CD14-positive monocyte (primary cell): Measurements from ENCODE around the gene GOLGA3. TPM values are rescaled to one million over a fixed set of nuclear protein-coding genes. Genes with fewer than 3 reads are reported as not detected.

Experiments used
- DNase-seq, 3 donors: peaks; one replicate each; pipeline ENCODE4 v3.0.0-alpha.2; 2011 to 2022
- H2AFZ ChIP-seq: 2 replicates; pipeline ENCODE4 v1.6.0; 2012; ENCODE audit warnings: mild to moderate bottlenecking, low read depth, low read length, inconsistent platforms; ENCODE audit not compliant: insufficient read depth, poor library complexity, severe bottlenecking
- H3K27ac ChIP-seq, 2 donors: 1 replicate in 1 of 2; 2 replicates in 1 of 2; pipeline ENCODE4 v1.5.1; 2012 to 2013; ENCODE audit warnings: low read length in 2 of 2, control low read depth in 1 of 2, inconsistent platforms in 1 of 2, low read depth in 1 of 2, mild to moderate bottlenecking in 1 of 2
- H3K27me3 ChIP-seq, 2 donors: one replicate each; pipeline versions ENCODE4 v1.6.0 to v1.6.1; 2011 to 2013; ENCODE audit warnings: low read length in 2 of 2; ENCODE audit not compliant: control insufficient read depth in 2 of 2, insufficient read depth in 2 of 2
- H3K36me3 ChIP-seq, 2 donors: replicated peaks in 1 of 2; 1 replicate in 1 of 2; 2 replicates in 1 of 2; pipeline versions ENCODE4 v1.5.1 to v1.6.1; 2012 to 2013; ENCODE audit warnings: low read length in 2 of 2, control low read depth in 1 of 2, inconsistent platforms in 1 of 2, mild to moderate bottlenecking in 1 of 2; ENCODE audit not compliant: insufficient read depth in 2 of 2, control insufficient read depth in 1 of 2
- H3K4me1 ChIP-seq, 2 donors: 1 replicate in 1 of 2; 2 replicates in 1 of 2; pipeline versions ENCODE4 v1.5.1 to v1.6.1; 2012 to 2013; ENCODE audit warnings: low read length in 2 of 2, control low read depth in 1 of 2, inconsistent platforms in 1 of 2, mild to moderate bottlenecking in 1 of 2, moderate library complexity in 1 of 2; ENCODE audit not compliant: insufficient read depth in 2 of 2, control insufficient read depth in 1 of 2
- H3K4me2 ChIP-seq: replicated peaks from 2 replicates; pipeline ENCODE3; 2012; ENCODE audit warnings: low read length, moderate library complexity, mild to moderate bottlenecking; ENCODE audit not compliant: poor library complexity, severe bottlenecking; ENCODE audit errors: extremely low read depth
- H3K4me3 ChIP-seq, 3 experiments: fragments of 200-600 bp in 1 of 3; sonication (generic) in 1 of 3; replicated peaks in 1 of 3; 1 replicate in 2 of 3; 2 replicates in 1 of 3; pipeline ENCODE4 v1.5.1; 2011 to 2013; ENCODE audit warnings: low read length in 3 of 3, mild to moderate bottlenecking in 3 of 3, control low read depth in 2 of 3, low read depth in 2 of 3, inconsistent platforms in 1 of 3, moderate library complexity in 1 of 3
- H3K79me2 ChIP-seq: 2 replicates; pipeline ENCODE4 v1.6.0; 2012; ENCODE audit warnings: mild to moderate bottlenecking, control low read depth, inconsistent platforms, low read length, moderate library complexity; ENCODE audit not compliant: insufficient read depth
- H3K9ac ChIP-seq: 2 replicates; pipeline ENCODE4 v1.6.0; 2017; ENCODE audit warnings: low read length, mild to moderate bottlenecking; ENCODE audit not compliant: insufficient read depth, poor library complexity, severe bottlenecking
- H3K9me3 ChIP-seq, 2 donors: replicated peaks in 1 of 2; 1 replicate in 1 of 2; 2 replicates in 1 of 2; pipeline versions ENCODE4 v1.5.1 to v1.6.1; 2012 to 2013; ENCODE audit warnings: low read length in 2 of 2, control low read depth in 1 of 2; ENCODE audit not compliant: control insufficient read depth in 1 of 2, insufficient read depth in 1 of 2
- H4K20me1 ChIP-seq: 2 replicates; pipeline ENCODE4 v1.6.0; 2012; ENCODE audit warnings: mild to moderate bottlenecking, low read length, control low read depth, moderate library complexity; ENCODE audit not compliant: insufficient read depth
- H3K27ac Mint-ChIP-seq, 7 donors: one replicate each; pipeline ENCODE4 v1.8.0; 2020; ENCODE audit warnings: mild to moderate bottlenecking in 7 of 7, mixed read lengths in 7 of 7, moderate library complexity in 6 of 7, inconsistent platforms in 2 of 7
- H3K27me3 Mint-ChIP-seq, 3 donors: one replicate each; pipeline ENCODE4 v1.8.0; 2021 to 2022; ENCODE audit warnings: low read depth in 3 of 3, mild to moderate bottlenecking in 3 of 3, mixed read lengths in 3 of 3, moderate library complexity in 3 of 3, inconsistent platforms in 1 of 3
- H3K36me3 Mint-ChIP-seq, 2 donors: one replicate each; pipeline ENCODE4 v1.8.0; 2020; ENCODE audit warnings: mixed read lengths in 2 of 2, inconsistent platforms in 1 of 2, mild to moderate bottlenecking in 1 of 2
- H3K4me1 Mint-ChIP-seq: one replicate; pipeline ENCODE4 v1.8.0; 2020; ENCODE audit warnings: mild to moderate bottlenecking, mixed read lengths
- H3K4me3 Mint-ChIP-seq, 2 donors: one replicate each; pipeline ENCODE4 v1.8.0; 2020; ENCODE audit warnings: mild to moderate bottlenecking in 2 of 2, mixed read lengths in 2 of 2, moderate library complexity in 1 of 2
- H3K9me3 Mint-ChIP-seq, 7 donors: one replicate each; pipeline ENCODE4 v1.8.0; 2020 to 2022; ENCODE audit warnings: mixed read lengths in 7 of 7, mild to moderate bottlenecking in 6 of 7, moderate library complexity in 6 of 7, inconsistent platforms in 2 of 7
- CTCF ChIP-seq: fragments of 200-600 bp; IDR thresholded peaks from one replicate; pipeline ENCODE4 v1.8.0; 2022; ENCODE audit warnings: antibody characterized with exemption, mild to moderate bottlenecking
- WGBS: methylation state at CpG from one replicate; pipeline ENCODE4 v1.1.5; 2013; ENCODE audit warnings: missing lambda C conversion rate; ENCODE audit not compliant: insufficient coverage; 5-methylcytosine and 5-hydroxymethylcytosine counted together
- intact Hi-C, 2 donors: fragments of 100-400 bp; cut with micrococcal nuclease; formaldehyde crosslinking; loops; one replicate each; pipeline versions ENCODE4 v1.15.0 to v1.15.1; 2023
- polyA plus RNA-seq, 3 donors: library from polyadenylated mRNA; depleted of rRNA in 1 of 3; unstranded in 2 of 3; stranded (reverse) in 1 of 3; fragments of 300-500 nt in 2 of 3; fragments of >200 nt in 1 of 3; fragmentation: Illumina TruSeq in 2 of 3; gene quantifications; 1 replicate in 2 of 3; 2 replicates in 1 of 3; pipeline ENCODE4 v1.2.3, GENCODE V29; 2012 to 2021

The GOLGA3 gene
- polyA plus RNA-seq, 3 donors, result 1.2 to 12.0 (median 2.4) TPM

GRCh38 chr12:132781938-132782337, 46.7 kb downstream of the GOLGA3 start:
- no peaks in the 10 kb centered on the region for H3K79me2 ChIP-seq
- H3K27me3 ChIP-seq, result no peaks in the 10 kb centered on the region
- H3K4me3 Mint-ChIP-seq, result no peak overlapping the region
- H3K9me3 Mint-ChIP-seq, result peaks cover 0 to 2% (median 0%) of the 10 kb centered on the region in 7 donors
- intact Hi-C loops, result no loop called here
- no peaks in the 10 kb centered on the region for H3K4me1 ChIP-seq
- H3K27ac ChIP-seq, result no peak overlapping the region
- H3K4me1 Mint-ChIP-seq, result no peaks in the 10 kb centered on the region
- H3K4me2 ChIP-seq, result no peak overlapping the region
- no peak overlapping the region for H2AFZ ChIP-seq
- 99% methylated on average over 11 of the region's 12 CpGs for WGBS
- H4K20me1 ChIP-seq, result no peaks in the 10 kb centered on the region
- H3K27ac Mint-ChIP-seq, result peak overlapping the region in 1 of 7 donors; percentile 37
- TF ChIP-seq CTCF, result no peak
- no peak for DNase-seq
- H3K36me3 ChIP-seq, result peaks cover 86 to 98% of the 10 kb centered on the region in 2 donors
- H3K9me3 ChIP-seq, result no peaks in the 10 kb centered on the region
- H3K36me3 Mint-ChIP-seq, result peaks cover 72 to 97% of the 10 kb centered on the region in 2 donors
- no peak overlapping the region for H3K9ac ChIP-seq
- H3K4me3 ChIP-seq, result no peak overlapping the region
- no peaks in the 10 kb centered on the region for H3K27me3 Mint-ChIP-seq

- no peaks in the 10 kb centered on the region for H3K79me2 ChIP-seq
- no peaks in the 10 kb centered on the region for H3K9me3 ChIP-seq
- H3K36me3 ChIP-seq, result peaks cover 87 to 98% of the 10 kb centered on the region in 2 donors
- peaks cover 0 to 2% (median 0%) of the 10 kb centered on the region in 7 donors for H3K9me3 Mint-ChIP-seq
- no peaks in the 10 kb centered on the region for H4K20me1 ChIP-seq
- no peak overlapping the region for H2AFZ ChIP-seq
- H3K4me3 ChIP-seq, result no peak overlapping the region
- intact Hi-C loops, result no loop called here
- no peak for TF ChIP-seq CTCF
- H3K9ac ChIP-seq, result no peak overlapping the region
- 97% methylated on average over 26 of the region's 30 CpGs for WGBS
- no peak overlapping the region for H3K4me3 Mint-ChIP-seq
- H3K4me2 ChIP-seq, result no peak overlapping the region
- peaks cover 71 to 97% of the 10 kb centered on the region in 2 donors for H3K36me3 Mint-ChIP-seq
- DNase-seq, result no peak
- H3K4me1 ChIP-seq, result no peaks in the 10 kb centered on the region
- no peaks in the 10 kb centered on the region for H3K27me3 ChIP-seq
- peak overlapping the region in 1 of 7 donors; percentile 14 for H3K27ac Mint-ChIP-seq
- H3K4me1 Mint-ChIP-seq, result no peaks in the 10 kb centered on the region
- peaks cover 0 to 2% (median 0%) of the 10 kb centered on the region in 3 donors for H3K27me3 Mint-ChIP-seq
- no peak overlapping the region for H3K27ac ChIP-seq
Measured at GRCh38 chr12:132779781-132780353, 48.8 kb downstream of the GOLGA3 start.
